NCI-H187 treated with DMSO at 0.1 percent for 48 hours (cell line): ENCODE measurements around the gene RBP5.

Source experiments
- DNase-seq: peaks from one replicate; lab custom pipeline; 2025; lab: John Stamatoyannopoulos, UW

RBP5 gene, protein sequence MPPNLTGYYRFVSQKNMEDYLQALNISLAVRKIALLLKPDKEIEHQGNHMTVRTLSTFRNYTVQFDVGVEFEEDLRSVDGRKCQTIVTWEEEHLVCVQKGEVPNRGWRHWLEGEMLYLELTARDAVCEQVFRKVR

GRCh38 chr12:7128681-7129286 is at the start of gene RBP5:
Gene RBP5, minus strand, starts transcription at chr12:7128889. Its CDS starts 114 bp downstream, at chr12:7128775.
- DNase-seq, result no peak

DNA sequence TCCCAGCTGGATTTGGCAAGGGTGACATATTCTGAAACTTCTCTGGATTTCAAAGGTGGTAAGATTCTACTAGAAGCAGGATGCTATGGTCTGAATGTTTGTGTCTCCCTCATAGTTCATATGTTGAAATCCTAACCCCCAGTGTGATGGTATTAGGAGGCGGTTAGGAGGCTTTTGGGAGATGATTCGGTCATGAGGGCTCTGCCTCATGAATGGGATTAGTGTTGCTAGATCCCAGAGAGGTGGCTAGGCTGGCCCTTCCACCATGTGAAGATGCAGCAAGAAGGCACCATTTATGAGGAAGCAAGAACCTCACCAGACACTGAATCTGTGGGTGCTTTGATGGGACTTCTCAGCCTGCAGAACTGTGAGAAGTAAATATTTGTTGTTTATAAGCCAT is 49.8 kb upstream of the RBP5 start:
- no peak for DNase-seq

DNA sequence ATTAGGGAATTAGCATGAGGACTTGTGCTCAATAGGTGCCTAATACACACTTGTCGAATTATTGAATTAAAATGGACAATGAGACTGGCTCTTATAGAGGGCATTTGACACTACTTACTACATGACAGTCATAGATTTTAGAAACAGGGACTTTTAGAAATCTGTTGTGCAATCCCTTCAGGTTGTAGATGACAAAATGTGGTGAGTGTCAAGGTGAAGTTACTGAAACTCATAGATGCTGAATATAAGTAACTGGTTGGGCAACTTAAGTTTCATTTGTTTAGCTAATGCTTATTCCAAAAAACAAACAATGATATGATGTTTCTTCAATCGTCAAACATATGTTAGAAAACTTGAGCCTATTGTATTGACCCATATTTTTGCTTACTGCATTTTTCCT is 47.9 kb upstream of the RBP5 start:
- no peak for DNase-seq

DNA sequence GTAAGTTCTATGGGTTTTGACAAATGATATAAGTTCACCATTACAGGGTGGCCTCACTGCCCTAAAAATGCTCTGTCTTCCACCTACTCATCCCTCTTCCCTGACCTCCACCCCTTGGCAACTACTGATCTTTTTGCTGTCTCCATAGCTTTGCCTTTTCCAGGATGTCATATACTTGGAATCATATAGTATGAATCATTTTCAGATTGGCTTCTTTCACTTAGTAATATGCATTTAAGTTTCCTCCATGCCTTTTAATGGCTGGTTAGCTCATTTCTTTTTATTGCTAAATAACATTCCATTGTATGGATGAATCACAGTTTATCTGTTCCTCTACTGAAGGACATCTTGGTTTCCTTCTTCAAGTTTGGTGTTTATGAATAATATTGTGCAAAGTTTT is 46.8 kb upstream of the RBP5 start:
- no peak for DNase-seq

DNA sequence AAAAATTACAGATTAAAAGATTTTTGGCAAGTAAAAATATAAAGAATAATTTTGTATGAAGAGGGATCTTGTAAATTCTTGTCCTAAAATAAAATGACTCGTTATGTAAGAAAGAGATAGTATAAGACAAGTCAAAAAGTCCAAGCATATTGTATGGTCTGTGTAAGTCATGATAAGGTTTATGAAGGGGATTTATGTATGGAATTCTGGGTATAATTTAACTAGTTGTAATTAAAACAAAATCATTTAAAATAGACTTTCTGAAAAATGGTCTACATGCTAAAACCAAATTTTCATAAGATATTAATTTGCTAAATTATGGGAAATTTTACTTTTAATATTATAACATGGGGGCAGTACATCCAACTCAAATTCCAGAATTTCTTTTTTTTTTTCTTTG is 43.2 kb upstream of the RBP5 start:
- DNase-seq, result no peak

DNA sequence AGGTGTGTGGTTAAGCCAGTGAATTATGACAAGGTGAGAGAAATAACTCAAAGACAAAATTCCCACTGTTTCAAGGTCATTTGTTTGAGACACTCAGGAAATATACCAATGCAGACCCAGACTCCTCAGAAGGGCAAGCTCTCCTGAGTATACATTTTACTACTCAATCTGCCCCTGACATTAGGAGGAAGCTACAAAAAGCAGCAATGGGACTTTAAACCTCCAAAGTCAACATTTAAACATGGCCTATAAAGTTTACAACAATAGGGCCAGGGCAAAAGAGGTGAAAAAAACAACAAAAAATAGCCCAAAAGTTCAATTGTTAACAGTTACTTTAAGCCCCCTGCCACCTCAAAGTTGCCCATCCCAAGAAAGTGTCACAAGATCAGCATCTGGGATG is 41.3 kb upstream of the RBP5 start:
- no peak for DNase-seq

DNA sequence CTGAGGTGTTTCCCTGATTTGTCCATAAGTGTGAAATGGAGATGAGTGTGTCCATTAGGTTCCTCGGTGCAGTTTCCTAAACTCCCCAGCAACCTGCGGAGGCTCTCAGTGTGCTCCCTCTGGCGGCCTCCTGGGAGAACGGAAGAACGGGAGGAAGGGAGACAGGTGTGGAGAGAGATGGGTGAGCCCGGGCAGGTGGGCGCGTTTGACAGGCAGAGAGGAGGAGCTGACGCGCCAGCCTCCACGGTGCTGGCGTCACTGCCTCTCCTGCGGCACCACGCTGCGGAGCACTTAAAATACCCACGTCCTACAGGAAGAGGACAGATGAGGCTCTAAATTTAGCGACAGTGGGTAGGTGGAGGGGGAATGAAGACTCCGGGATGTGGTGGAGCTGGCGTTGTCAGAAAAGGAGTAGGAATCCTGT is 34.0 kb upstream of the RBP5 start:
- DNase-seq, result peak; percentile 56

DNA sequence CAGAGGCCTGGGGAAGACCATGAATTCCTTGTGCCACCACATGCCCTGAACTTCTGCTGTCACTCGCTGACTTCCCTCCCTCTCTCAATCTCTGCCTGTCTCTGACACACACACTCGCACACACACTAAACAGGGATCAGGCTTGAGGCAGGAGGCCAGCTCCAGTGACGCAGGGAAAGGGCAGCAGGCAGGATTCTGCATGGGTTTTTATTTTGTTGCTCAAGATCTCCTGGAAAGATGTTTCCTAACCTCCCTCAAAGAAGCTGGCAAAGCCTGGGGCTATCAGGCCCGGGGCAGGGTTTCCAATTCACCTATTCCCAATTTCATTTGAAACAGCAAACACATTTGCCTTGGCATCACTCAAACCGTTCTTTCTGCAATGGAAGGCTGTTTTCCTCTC is 33.1 kb upstream of the RBP5 start:
- DNase-seq, result no peak

DNA sequence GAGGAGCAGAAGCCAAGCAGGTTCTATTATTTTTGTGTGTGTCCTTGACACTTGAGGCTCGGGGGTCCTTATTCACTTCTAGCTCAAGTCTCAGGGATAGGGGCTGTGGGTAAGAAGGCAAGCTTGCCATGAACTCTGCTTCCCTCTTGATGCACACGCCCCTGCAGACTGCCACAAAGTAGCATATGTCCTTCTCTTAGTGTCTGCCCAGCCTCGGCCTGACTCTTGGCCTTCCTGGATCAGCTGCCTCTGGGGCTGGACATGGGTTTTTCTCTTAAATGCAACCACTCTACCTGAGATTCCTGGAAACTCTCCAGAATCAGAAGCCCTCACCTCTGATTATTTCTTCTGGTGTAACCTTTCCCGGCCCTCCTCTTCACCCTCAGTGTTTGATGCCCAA is 32.6 kb upstream of the RBP5 start:
- DNase-seq, result no peak

GRCh38 chr12:7160183-7160582 is 31.5 kb upstream of the RBP5 start:
- no peak for DNase-seq

DNA sequence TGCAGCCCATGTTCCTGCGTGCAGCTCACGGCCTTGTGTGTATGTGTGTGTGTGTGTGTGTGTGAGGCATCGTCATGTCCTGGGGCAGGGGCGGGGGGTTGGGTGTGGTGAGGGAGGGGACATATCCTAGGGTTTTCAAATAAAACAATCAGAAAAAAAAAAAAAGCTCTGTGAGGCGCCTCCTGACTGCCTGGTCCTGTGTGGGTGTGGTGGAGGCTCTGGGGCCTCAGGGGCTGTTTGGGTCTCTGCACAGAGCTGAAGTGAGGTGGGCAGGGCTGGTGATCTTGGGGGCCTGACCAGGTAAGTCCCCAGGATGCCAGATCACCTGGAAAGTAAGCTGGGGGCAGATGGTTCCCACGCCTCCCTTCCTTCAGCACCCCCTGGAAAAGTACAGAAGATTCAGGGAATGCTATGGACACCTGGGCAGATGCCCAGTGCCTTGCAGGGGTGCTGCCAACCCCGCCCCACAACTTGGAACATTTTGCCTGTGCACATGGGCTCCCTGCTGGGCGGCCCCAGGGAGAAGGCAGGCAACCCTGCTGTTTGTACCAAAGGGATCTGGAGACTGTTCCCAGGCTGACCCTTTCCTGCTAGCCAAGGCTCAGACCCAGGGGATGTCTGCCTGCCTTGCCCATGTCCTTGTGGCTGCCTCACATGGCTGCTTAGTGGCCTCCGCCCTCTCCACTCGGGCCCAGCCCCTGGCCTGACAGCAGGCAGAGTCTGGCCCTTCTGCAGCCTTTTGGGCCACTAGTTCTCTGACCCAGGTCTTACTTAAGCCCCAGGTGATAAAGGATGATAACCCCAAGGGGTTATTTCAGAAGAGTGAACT is 30.3 kb upstream of the RBP5 start:
- no peak for DNase-seq

DNA sequence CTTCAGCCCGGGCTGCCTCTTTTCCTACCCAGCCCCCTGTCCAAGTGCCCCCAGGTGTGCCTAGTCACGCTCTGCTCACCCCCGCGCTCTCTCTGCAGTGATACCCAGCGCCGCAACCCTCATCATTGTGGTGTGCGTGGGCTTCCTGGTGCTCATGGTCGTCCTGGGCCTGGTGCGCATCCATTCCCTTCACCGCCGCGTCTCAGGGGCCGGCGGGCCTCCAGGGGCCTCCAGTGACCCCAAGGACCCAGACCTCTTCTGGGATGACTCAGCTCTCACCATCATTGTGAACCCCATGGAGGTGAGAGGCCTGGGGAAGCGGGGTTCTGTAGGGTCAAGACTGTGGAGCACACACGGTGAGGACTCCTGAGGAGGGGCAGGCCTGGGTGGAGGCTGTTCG is 28.7 kb upstream of the RBP5 start:
- no peak for DNase-seq

DNA sequence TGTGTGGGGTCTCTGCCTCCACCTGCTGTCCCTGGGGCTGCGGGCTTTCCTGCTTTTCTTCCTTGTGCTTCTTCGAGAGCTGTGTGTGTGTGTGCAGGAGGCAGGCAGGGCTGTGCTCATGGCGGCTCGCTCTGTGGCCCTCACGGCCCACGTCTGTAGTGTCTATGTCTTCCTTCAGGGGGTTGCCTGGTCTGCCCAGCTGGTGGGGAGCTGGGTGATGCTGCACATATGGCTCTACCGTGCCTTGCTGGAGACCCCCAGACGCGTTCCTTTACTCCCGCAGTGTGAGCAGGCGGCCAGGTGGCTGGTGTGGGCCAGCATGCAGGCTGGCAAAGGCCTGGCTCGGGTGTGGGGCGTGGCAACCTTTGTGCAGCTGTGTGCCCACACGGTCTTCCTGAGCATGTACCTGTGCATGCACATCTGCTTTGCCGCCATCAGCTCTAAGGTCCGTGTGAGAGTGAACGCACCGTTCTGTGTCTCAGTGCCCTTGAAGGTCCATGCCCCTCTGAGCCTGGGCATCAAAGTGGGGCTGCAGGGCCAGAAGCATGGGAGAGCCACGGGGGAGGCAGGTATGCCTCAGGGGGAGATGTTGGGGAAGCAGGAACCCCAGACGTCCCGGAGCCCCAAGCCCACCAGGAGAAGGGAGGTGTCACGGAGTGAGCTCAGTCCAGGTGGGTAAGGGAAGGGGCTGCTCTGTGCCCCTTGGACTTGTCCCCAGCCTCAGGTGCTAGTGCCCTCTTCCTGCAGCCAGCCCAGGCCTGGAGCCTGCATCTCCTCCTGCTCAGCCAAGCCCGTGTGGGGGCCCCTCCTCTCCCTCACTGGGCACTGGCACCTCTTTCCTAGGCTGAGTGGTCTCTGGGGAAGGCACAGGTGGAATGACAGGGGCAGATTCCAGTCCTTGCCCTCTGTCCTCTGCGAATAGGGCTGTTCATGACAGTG is 27.8 kb upstream of the RBP5 start:
- DNase-seq, result no peak

GRCh38 chr12:7155471-7156034 is 26.9 kb upstream of the RBP5 start:
- DNase-seq, result peak; percentile 56

DNA sequence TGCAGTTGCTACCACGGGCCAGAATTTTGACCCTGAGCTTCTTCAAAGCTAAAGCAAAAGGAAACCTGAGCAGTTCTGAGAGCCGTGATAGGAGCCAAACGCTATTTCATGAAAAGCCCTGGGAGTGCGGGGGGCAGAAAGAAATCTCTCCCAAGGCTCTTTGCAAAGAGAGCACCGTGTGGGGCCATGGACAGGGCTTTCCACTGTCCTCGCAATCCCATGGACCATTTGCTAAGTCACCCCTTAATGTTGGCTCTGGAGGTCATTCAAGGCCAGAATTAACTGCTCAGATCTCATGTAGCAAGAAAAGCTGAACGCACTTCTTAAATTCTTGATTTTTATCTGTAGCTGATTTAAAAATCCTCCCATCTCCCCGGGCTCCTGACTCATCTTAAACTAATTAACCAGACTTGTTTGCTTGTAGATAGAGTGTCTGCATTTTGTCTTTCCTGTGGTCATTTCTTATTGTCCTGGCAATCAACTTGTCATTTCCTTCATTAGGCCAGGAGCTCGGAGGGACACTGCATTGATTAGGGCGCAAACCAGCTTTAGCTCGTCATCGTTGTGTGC is 26.3 kb upstream of the RBP5 start:
- DNase-seq, result no peak

DNA sequence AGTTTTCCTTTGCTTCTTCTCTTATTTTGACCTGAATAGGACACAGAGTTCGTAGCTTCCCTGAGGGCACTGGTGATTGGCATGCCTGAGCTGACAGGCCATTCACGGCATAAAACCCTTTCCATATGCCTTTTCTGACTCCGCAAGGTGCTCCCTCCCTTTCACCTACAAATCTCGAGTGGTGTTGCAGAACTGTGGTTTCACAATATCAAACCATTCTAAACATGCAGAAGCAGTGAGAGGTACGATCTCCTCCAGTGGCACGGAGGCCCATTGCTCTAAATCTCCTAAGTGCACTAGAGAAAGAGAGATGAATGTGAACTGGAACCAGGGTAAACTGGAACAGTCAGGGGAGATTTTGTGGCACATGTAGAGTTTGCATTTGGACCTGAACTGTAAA is 25.4 kb upstream of the RBP5 start:
- peak; percentile 17 for DNase-seq

DNA sequence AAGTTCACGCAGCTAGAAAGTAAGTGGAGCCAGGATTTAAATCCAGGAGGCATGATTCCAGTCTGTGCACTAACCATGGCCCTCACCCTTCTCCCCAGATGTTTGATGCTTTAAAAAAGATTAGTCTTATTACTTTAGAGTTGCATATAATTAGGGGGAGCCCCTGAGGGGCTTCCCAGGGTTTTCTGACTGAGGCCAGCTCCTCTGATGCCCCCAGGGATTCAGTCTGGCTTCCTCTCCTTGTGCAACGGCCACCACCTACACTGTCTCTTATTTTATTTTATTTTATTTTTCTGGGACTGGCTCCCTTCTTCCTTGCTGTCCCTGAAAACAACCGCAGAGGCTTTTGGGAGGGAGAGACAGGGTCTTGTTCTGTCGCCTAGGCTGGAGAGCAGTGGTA is 24.1 kb upstream of the RBP5 start:
- DNase-seq, result no peak

GRCh38 chr12:7151532-7151931 is 22.8 kb upstream of the RBP5 start:
- no peak for DNase-seq

DNA sequence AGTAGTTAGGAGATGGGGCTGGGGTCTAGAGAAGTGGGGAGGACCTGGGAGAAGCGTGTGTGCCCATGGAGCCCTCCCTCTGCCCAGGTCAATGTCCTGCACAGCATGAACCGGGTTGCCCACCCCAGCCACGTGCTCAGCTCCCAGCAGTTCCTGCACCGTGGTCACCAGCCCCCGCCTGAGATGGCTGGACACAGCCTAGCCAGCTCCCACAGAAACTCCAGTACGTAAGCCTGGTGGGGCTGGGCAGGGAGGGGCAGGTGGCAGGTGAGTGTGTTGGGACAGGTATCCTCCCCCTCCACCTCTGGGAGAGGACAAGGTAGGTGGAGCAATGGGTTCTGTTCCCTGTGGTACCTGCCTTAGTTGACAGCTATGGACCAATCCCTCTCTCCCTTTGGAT is 22.2 kb upstream of the RBP5 start:
- DNase-seq, result no peak

DNA sequence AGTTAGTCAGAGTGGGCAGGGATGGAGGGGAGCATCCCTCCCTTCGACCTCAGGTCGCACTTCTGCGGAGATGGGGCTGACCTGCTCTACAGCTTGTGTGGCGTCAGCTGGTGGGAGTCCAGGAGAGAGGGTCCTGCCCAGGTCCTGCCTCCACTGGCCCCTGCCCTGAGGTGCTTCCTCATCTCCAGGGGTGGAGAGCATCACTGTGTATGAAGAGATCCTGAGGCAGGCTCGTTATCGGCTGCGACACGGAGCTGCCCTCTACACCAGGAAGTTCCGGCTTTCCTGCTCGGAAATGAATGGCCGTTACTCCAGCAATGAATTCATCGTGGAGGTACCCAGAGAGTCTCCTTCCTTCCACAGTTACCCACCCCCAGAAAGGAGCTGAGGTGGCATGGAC is 21.7 kb upstream of the RBP5 start:
- no peak for DNase-seq

DNA sequence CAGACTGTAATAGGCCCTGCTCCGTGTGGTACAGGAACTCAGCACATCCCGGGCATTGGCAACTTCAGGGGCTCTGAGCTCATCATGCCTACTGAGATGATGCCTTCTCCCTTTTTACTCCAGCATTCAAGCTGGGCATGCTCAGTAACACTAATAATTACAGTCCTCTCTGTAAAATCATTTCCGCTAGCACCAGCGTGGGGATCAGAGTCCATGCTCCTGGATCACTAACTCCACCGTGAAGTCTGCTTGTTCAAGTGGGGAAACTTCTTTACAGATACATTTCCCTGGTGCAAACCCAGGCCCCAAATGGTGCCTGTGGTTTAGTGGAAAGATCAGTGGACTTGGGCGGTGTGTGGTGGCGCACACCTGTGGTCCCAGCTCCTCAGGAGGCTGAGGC is 18.2 kb upstream of the RBP5 start:
- no peak for DNase-seq

DNA sequence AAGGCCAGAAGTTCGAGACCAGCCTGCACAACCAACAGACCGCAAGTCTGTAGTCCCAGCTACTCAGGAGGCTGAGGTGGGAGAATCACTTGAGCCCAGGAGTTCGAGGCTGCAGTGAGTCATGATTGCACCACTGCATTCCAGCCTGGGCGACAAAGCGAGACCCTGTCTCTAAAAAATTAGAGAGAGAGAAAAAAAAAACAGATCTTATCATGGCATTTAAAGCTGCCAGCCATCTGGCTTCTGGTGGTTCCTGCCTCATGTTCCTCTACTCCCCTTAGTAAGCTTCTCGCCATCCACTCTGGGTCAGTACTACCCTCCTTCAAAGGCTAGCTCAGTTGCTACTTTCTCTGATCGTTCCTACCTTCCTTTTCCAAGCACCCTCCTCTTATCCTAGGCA is 17.5 kb upstream of the RBP5 start:
- DNase-seq, result no peak
